IMR-90 (cell line): Measurements from ENCODE around the gene NOS1AP.

Source experiments
- BHLHE40 ChIP-seq: fragments of 150-350 bp; IDR thresholded peaks from 2 replicates; pipeline ENCODE4 v1.6.1; 2016; ENCODE audit warnings: mild to moderate bottlenecking, low read depth, low read length
- CTCF ChIP-seq: conservative IDR thresholded peaks from 2 replicates; pipeline ENCODE4 v1.5.1; 2012; ENCODE audit warnings: mild to moderate bottlenecking, low read depth, low read length, improper control_type of control experiment
- FOS ChIP-seq: fragments of 150-350 bp; IDR thresholded peaks from 2 replicates; pipeline ENCODE4 v1.6.1; 2016; ENCODE audit warnings: low read depth, low read length
- MAZ ChIP-seq: IDR thresholded peaks from 2 replicates; pipeline ENCODE4 v1.6.1; 2012; ENCODE audit warnings: low read depth, mild to moderate bottlenecking, low read length, improper control_type of control experiment, moderate library complexity, borderline replicate concordance
- MXI1 ChIP-seq: IDR thresholded peaks from 2 replicates; pipeline ENCODE4 v1.6.1; 2012; ENCODE audit warnings: low read depth, mild to moderate bottlenecking, low read length, moderate library complexity, borderline replicate concordance
- POLR2A ChIP-seq: IDR thresholded peaks from 2 replicates; pipeline ENCODE4 v1.6.1; 2012; ENCODE audit warnings: mild to moderate bottlenecking, low read depth, low read length
- RAD21 ChIP-seq: IDR thresholded peaks from 2 replicates; pipeline ENCODE4 v1.6.1; 2012; ENCODE audit warnings: low read length, improper control_type of control experiment
- RCOR1 ChIP-seq: IDR thresholded peaks from 2 replicates; pipeline ENCODE4 v1.6.1; 2012; ENCODE audit warnings: mild to moderate bottlenecking, low read length, improper control_type of control experiment; ENCODE audit not compliant: insufficient replicate concordance
- RFX5 ChIP-seq: IDR thresholded peaks from 2 replicates; pipeline ENCODE4 v1.8.0; 2012; ENCODE audit warnings: low read depth, mild to moderate bottlenecking, low read length, moderate library complexity
- SMC3 ChIP-seq: fragments of 150-350 bp; IDR thresholded peaks from 2 replicates; pipeline ENCODE4 v1.6.1; 2016; ENCODE audit warnings: low read depth, mild to moderate bottlenecking, antibody characterized with exemption, low read length, moderate library complexity
- USF2 ChIP-seq: fragments of 150-350 bp; IDR thresholded peaks from 2 replicates; pipeline ENCODE4 v1.6.1; 2017; ENCODE audit warnings: mild to moderate bottlenecking, antibody characterized with exemption, low read length, low read depth
- TF ChIP-seq, protein P1 (sequence below): fragments of 150-350 bp; IDR thresholded peaks from 2 replicates; pipeline ENCODE4 v1.6.1; 2016; ENCODE audit warnings: low read depth, mild to moderate bottlenecking, low read length, moderate library complexity, borderline replicate concordance

DNA sequence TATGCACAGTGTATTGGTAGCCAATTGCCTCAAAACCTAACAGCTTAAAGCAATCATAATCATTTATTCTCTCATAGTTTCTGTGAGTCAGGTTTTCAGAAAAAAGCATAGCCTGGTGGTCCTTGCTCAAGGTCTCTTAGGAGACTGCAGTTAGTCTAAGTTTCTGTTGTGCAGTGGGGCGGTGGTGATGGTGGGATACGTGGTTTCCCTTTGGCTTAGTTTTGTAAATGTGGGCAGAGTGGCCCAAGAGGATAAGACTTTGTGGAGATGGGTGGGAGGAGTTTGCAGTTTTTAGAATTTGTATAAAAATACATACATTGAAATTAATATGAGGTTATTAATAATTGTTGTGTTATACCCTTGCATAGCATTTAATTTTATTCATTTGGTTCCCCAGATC, 68.6 kb downstream of the NOS1AP start:
- TF ChIP-seq POLR2A (no peak), CTCF (no peak), MXI1 (no peak), FOS (no peak), SMC3 (no peak), MAZ (no peak), USF2 (no peak), BHLHE40 (no peak), RFX5 (no peak), RAD21 (no peak), RCOR1 (no peak)
- TF ChIP-seq, protein P1, sequence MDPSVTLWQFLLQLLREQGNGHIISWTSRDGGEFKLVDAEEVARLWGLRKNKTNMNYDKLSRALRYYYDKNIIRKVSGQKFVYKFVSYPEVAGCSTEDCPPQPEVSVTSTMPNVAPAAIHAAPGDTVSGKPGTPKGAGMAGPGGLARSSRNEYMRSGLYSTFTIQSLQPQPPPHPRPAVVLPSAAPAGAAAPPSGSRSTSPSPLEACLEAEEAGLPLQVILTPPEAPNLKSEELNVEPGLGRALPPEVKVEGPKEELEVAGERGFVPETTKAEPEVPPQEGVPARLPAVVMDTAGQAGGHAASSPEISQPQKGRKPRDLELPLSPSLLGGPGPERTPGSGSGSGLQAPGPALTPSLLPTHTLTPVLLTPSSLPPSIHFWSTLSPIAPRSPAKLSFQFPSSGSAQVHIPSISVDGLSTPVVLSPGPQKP, result no peak
